Spleen (tissue), 7 donors: ENCODE data around the gene BACH2.

Experiments used
- POLR2A ChIP-seq, 3 donors: fragments of 450-650 bp; IDR thresholded peaks; one replicate each; pipeline ENCODE4 v1.5.1; 2017; ENCODE audit warnings: antibody characterized with exemption in 3 of 3, mild to moderate bottlenecking in 1 of 3
- TF ChIP-seq, protein P1 (sequence below), 11 experiments: fragments of 200-600 bp in 7 of 11; fragments of 450-650 bp in 4 of 11; sonication (generic) in 4 of 11; IDR thresholded peaks in 8 of 11; conservative IDR thresholded peaks in 3 of 11; 1 replicate in 7 of 11; 2 replicates in 4 of 11; pipeline versions ENCODE4 v1.4.0 to v1.8.0; 2016 to 2021; ENCODE audit warnings: antibody characterized with exemption in 11 of 11, inconsistent platforms in 4 of 11, mild to moderate bottlenecking in 1 of 11
- donor health status: DM: no; HTN: no; CAD: no; lungs with moderate emphysema.
- donor health status: DM: no; HTN: no; CAD: no.
- donor health status: DM: no; HTN: no; CAD: no.

- no peak for TF ChIP-seq POLR2A (IDR thresholded peaks at IDR 0.05)
- TF ChIP-seq, protein P1, sequence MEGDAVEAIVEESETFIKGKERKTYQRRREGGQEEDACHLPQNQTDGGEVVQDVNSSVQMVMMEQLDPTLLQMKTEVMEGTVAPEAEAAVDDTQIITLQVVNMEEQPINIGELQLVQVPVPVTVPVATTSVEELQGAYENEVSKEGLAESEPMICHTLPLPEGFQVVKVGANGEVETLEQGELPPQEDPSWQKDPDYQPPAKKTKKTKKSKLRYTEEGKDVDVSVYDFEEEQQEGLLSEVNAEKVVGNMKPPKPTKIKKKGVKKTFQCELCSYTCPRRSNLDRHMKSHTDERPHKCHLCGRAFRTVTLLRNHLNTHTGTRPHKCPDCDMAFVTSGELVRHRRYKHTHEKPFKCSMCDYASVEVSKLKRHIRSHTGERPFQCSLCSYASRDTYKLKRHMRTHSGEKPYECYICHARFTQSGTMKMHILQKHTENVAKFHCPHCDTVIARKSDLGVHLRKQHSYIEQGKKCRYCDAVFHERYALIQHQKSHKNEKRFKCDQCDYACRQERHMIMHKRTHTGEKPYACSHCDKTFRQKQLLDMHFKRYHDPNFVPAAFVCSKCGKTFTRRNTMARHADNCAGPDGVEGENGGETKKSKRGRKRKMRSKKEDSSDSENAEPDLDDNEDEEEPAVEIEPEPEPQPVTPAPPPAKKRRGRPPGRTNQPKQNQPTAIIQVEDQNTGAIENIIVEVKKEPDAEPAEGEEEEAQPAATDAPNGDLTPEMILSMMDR (IDR thresholded peaks at IDR 0.05 in 8 of 11, conservative IDR thresholded peaks at IDR 0.05 in 3 of 11): no peak
Measured at GRCh38 chr6:90020746-90021145, 275.9 kb downstream of the BACH2 start.
